C4-2B (cell line): Measurements from ENCODE around the gene PTPRN2.

Experiments used
- CTCF ChIP-seq: fragments of 450-650 bp; conservative IDR thresholded peaks from 2 replicates; pipeline ENCODE4 v1.5.1; 2017; ENCODE audit warnings: mild to moderate bottlenecking
- ZFX ChIP-seq: fragments of 450-650 bp; IDR thresholded peaks from 2 replicates; pipeline ENCODE4 v1.6.1; 2017

DNA sequence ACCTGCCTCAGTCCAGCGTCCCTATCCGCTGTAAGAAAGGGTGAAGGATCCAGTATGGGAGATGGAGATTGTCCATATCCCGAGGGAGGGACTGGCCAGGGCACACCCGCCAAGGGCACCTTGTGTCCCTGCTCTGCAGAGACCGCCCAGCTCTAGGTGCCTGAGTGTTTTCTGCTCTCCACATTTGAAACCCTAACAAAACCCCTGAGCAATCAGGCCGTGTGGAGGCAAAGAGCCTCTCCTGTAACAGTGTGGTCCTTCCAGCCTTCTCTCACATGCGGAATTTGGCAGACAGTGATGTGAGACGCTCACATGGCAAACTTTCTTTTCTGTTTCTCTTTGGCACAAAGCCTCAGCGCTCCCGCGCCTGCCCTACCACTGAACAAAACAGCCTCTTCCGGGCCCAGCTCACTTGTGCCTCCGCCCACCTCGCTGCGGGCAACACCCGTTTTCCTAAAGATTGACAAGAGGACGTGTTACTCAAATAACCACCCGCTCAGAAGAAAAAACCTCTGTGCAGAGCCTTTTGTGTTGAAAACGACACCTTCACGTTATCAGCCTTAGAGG, 736.0 kb downstream of the PTPRN2 start:
- TF ChIP-seq CTCF: no peak
- TF ChIP-seq ZFX: no peak
